HEK293 (cell line): Measurements from ENCODE around the gene BUD23.
A peak's percentile ranks its signal among the peaks of the same experiment; 100 is the strongest.

Experiments
- EGR2 ChIP-seq: fragments of 450-650 bp; formaldehyde crosslinking; IDR thresholded peaks from 2 replicates; pipeline ENCODE4 v1.5.1; 2016; ENCODE audit warnings: low read depth, missing biosample characterization, missing genetic modification characterization
- GFI1B ChIP-seq: fragments of 450-650 bp; formaldehyde crosslinking; IDR thresholded peaks from 2 replicates; pipeline ENCODE4 v1.5.1; 2016; ENCODE audit warnings: missing biosample characterization, missing genetic modification characterization
- GLIS1 ChIP-seq: fragments of 450-650 bp; formaldehyde crosslinking; IDR thresholded peaks from 2 replicates; pipeline ENCODE4 v1.5.1; 2016; ENCODE audit warnings: missing biosample characterization, missing genetic modification characterization
- IKZF3 ChIP-seq: fragments of 450-650 bp; IDR thresholded peaks from 2 replicates; pipeline ENCODE4 v1.5.0; 2018; ENCODE audit warnings: missing biosample characterization, mild to moderate bottlenecking, missing genetic modification characterization, moderate library complexity
- INSM2 ChIP-seq: fragments of 450-650 bp; formaldehyde crosslinking; IDR thresholded peaks from 2 replicates; pipeline ENCODE4 v1.5.1; 2016; ENCODE audit warnings: missing biosample characterization, missing genetic modification characterization
- KLF10 ChIP-seq: fragments of 450-650 bp; IDR thresholded peaks from 2 replicates; pipeline ENCODE4 v1.5.1; 2018; ENCODE audit warnings: missing biosample characterization, mild to moderate bottlenecking, missing genetic modification characterization
- KLF7 ChIP-seq: fragments of 450-650 bp; formaldehyde crosslinking; IDR thresholded peaks from 2 replicates; pipeline ENCODE4 v1.5.1; 2016; ENCODE audit warnings: missing biosample characterization, missing genetic modification characterization, borderline replicate concordance
- MYNN ChIP-seq: fragments of 450-650 bp; formaldehyde crosslinking; IDR thresholded peaks from 2 replicates; pipeline ENCODE4 v1.5.1; 2016; ENCODE audit warnings: missing biosample characterization, missing genetic modification characterization, borderline replicate concordance
- MZF1 ChIP-seq: fragments of 450-650 bp; formaldehyde crosslinking; IDR thresholded peaks from 2 replicates; pipeline ENCODE4 v1.5.1; 2017; ENCODE audit warnings: missing biosample characterization, missing genetic modification characterization, borderline replicate concordance
- SP2 ChIP-seq: fragments of 450-650 bp; formaldehyde crosslinking; IDR thresholded peaks from 2 replicates; pipeline ENCODE4 v1.5.1; 2016; ENCODE audit warnings: missing biosample characterization, missing genetic modification characterization
- WT1 ChIP-seq: fragments of 450-650 bp; formaldehyde crosslinking; IDR thresholded peaks from 2 replicates; pipeline ENCODE4 v1.5.1; 2016; ENCODE audit warnings: missing biosample characterization, missing genetic modification characterization
- ZBTB17 ChIP-seq: fragments of 450-650 bp; formaldehyde crosslinking; IDR thresholded peaks from 2 replicates; pipeline ENCODE4 v1.5.1; 2016; ENCODE audit warnings: missing biosample characterization, missing genetic modification characterization
- ZBTB21 ChIP-seq: fragments of 450-650 bp; formaldehyde crosslinking; IDR thresholded peaks from 2 replicates; pipeline ENCODE4 v1.5.1; 2017; ENCODE audit warnings: missing biosample characterization, missing genetic modification characterization
- ZBTB6 ChIP-seq: fragments of 450-650 bp; formaldehyde crosslinking; IDR thresholded peaks from 2 replicates; pipeline ENCODE4 v1.5.1; 2017; ENCODE audit warnings: missing biosample characterization, missing genetic modification characterization
- ZBTB8A ChIP-seq: fragments of 450-650 bp; formaldehyde crosslinking; IDR thresholded peaks from 2 replicates; pipeline ENCODE4 v1.5.1; 2016; ENCODE audit warnings: missing biosample characterization, missing genetic modification characterization
- ZFP37 ChIP-seq: fragments of 450-650 bp; formaldehyde crosslinking; IDR thresholded peaks from 2 replicates; pipeline ENCODE4 v1.5.1; 2016; ENCODE audit warnings: missing biosample characterization, missing genetic modification characterization
- ZNF10 ChIP-seq: fragments of 450-650 bp; formaldehyde crosslinking; IDR thresholded peaks from 2 replicates; pipeline ENCODE4 v1.5.1; 2017; ENCODE audit warnings: missing biosample characterization, missing genetic modification characterization
- ZNF146 ChIP-seq: fragments of 450-650 bp; formaldehyde crosslinking; IDR thresholded peaks from 2 replicates; pipeline ENCODE4 v1.5.1; 2016; ENCODE audit warnings: missing biosample characterization, missing genetic modification characterization
- ZNF2 ChIP-seq: fragments of 450-650 bp; formaldehyde crosslinking; IDR thresholded peaks from 2 replicates; pipeline ENCODE4 v1.5.1; 2016; ENCODE audit warnings: missing biosample characterization, missing genetic modification characterization
- ZNF214 ChIP-seq: fragments of 450-650 bp; formaldehyde crosslinking; IDR thresholded peaks from 2 replicates; pipeline ENCODE4 v1.5.1; 2017; ENCODE audit warnings: missing biosample characterization, mild to moderate bottlenecking, missing genetic modification characterization, borderline replicate concordance
- ZNF239 ChIP-seq: fragments of 450-650 bp; formaldehyde crosslinking; IDR thresholded peaks from 2 replicates; pipeline ENCODE4 v1.5.1; 2016; ENCODE audit warnings: missing biosample characterization, missing genetic modification characterization
- ZNF26 ChIP-seq: fragments of 450-650 bp; formaldehyde crosslinking; IDR thresholded peaks from 2 replicates; pipeline ENCODE4 v1.5.1; 2016; ENCODE audit warnings: missing biosample characterization, missing genetic modification characterization
- ZNF266 ChIP-seq: fragments of 450-650 bp; formaldehyde crosslinking; IDR thresholded peaks from 2 replicates; pipeline ENCODE4 v1.5.1; 2016; ENCODE audit warnings: missing biosample characterization, missing genetic modification characterization, low read depth
- ZNF324 ChIP-seq: fragments of 450-650 bp; formaldehyde crosslinking; IDR thresholded peaks from 2 replicates; pipeline ENCODE4 v1.5.1; 2016; ENCODE audit warnings: missing biosample characterization, missing genetic modification characterization
- ZNF354C ChIP-seq: fragments of 450-650 bp; formaldehyde crosslinking; IDR thresholded peaks from 2 replicates; pipeline ENCODE4 v1.5.1; 2016; ENCODE audit warnings: missing biosample characterization, missing genetic modification characterization, low read depth, borderline replicate concordance
- ZNF398 ChIP-seq: fragments of 450-650 bp; formaldehyde crosslinking; IDR thresholded peaks from 2 replicates; pipeline ENCODE4 v1.5.1; 2017; ENCODE audit warnings: missing biosample characterization, missing genetic modification characterization
- ZNF449 ChIP-seq: fragments of 450-650 bp; formaldehyde crosslinking; IDR thresholded peaks from 2 replicates; pipeline ENCODE4 v1.5.1; 2017; ENCODE audit warnings: missing biosample characterization, mild to moderate bottlenecking, missing genetic modification characterization, moderate library complexity
- ZNF501 ChIP-seq: fragments of 450-650 bp; formaldehyde crosslinking; IDR thresholded peaks from 2 replicates; pipeline ENCODE4 v1.5.1; 2016; ENCODE audit warnings: missing biosample characterization, missing genetic modification characterization
- ZNF514 ChIP-seq: fragments of 450-650 bp; formaldehyde crosslinking; IDR thresholded peaks from 2 replicates; pipeline ENCODE4 v1.5.1; 2016; ENCODE audit warnings: missing biosample characterization, missing genetic modification characterization
- ZNF560 ChIP-seq: fragments of 450-650 bp; formaldehyde crosslinking; IDR thresholded peaks from 2 replicates; pipeline ENCODE4 v1.5.1; 2017; ENCODE audit warnings: missing biosample characterization, missing genetic modification characterization, borderline replicate concordance
- ZNF561 ChIP-seq: fragments of 450-650 bp; IDR thresholded peaks from 2 replicates; pipeline ENCODE4 v1.5.1; 2018; ENCODE audit warnings: missing biosample characterization, missing genetic modification characterization, borderline replicate concordance
- ZNF629 ChIP-seq: fragments of 450-650 bp; formaldehyde crosslinking; IDR thresholded peaks from 2 replicates; pipeline ENCODE4 v1.5.1; 2017; ENCODE audit warnings: missing biosample characterization, missing genetic modification characterization
- ZNF658 ChIP-seq: fragments of 450-650 bp; formaldehyde crosslinking; IDR thresholded peaks from 2 replicates; pipeline ENCODE4; 2016; ENCODE audit warnings: missing biosample characterization, missing genetic modification characterization
- ZNF791 ChIP-seq: fragments of 450-650 bp; formaldehyde crosslinking; IDR thresholded peaks from 2 replicates; pipeline ENCODE4 v1.5.1; 2016; ENCODE audit warnings: missing biosample characterization, missing genetic modification characterization

BUD23 gene

GRCh38 chr7:73738612-73739386 lies 55.4 kb downstream of the BUD23 start, which contains the start of gene ABHD11 (continued):
- TF ChIP-seq ZNF561 (tag by site-specific recombination) = peak; percentile 60; the same call in 1 of the 2 replicates
- TF ChIP-seq ZNF449 = peak; percentile 89
- peak; percentile 91 for TF ChIP-seq KLF10 (tag by site-specific recombination)
- TF ChIP-seq ZNF146 (tag by site-specific recombination) = no peak
- TF ChIP-seq INSM2 = 0 out of 2 replicates have a peak, but pooled peaks have one; percentile 7
- TF ChIP-seq ZNF501 = peak; percentile 57; the same call in 1 of the 2 replicates
- TF ChIP-seq ZBTB21 (tag by site-specific recombination) = peak; percentile 54; the same call in 1 of the 2 replicates
- peak; percentile 92 for TF ChIP-seq ZBTB17 (tag by site-specific recombination)
- peak; percentile 50; the same call in 1 of the 2 replicates for TF ChIP-seq ZBTB6
- no peak for TF ChIP-seq ZNF560 (tag by site-specific recombination)
- no peak for TF ChIP-seq ZNF514 (tag by site-specific recombination)
- peak; percentile 67 for TF ChIP-seq ZBTB8A (tag by site-specific recombination)
- no peak for TF ChIP-seq ZNF239 (tag by site-specific recombination)
- no peak for TF ChIP-seq ZNF266 (tag by site-specific recombination)
- no peak for TF ChIP-seq GFI1B
- peak; percentile 93 for TF ChIP-seq SP2
- TF ChIP-seq ZFP37 (tag by site-specific recombination) = peak; percentile 33; the same call in 1 of the 2 replicates
- TF ChIP-seq ZNF354C (tag by site-specific recombination) = no peak
- TF ChIP-seq IKZF3 (tag by site-specific recombination) = peak; percentile 44; the same call in 1 of the 2 replicates
- no peak for TF ChIP-seq ZNF214 (tag by site-specific recombination)
- TF ChIP-seq ZNF658 (tag by site-specific recombination) = no peak
- peak; percentile 46 for TF ChIP-seq GLIS1 (tag by site-specific recombination)
- TF ChIP-seq ZNF324 (tag by site-specific recombination) = peak; percentile 84
- peak; percentile 34; the same call in 1 of the 2 replicates for TF ChIP-seq EGR2 (tag by site-specific recombination)
- peak; percentile 83 for TF ChIP-seq ZNF629 (tag by site-specific recombination)
- no peak for TF ChIP-seq ZNF791 (tag by site-specific recombination)
- TF ChIP-seq KLF7 = 0 out of 2 replicates have a peak, but pooled peaks have one; percentile 43
- no peak for TF ChIP-seq MYNN (tag by site-specific recombination)
- TF ChIP-seq ZNF10 = peak; percentile 58; the same call in 1 of the 2 replicates
- TF ChIP-seq WT1 (tag by site-specific recombination) = peak; percentile 11
- TF ChIP-seq ZNF26 (tag by site-specific recombination) = no peak
- no peak for TF ChIP-seq MZF1 (tag by site-specific recombination)
- peak; percentile 37 for TF ChIP-seq ZNF2 (tag by site-specific recombination)
- peak; percentile 65 for TF ChIP-seq ZNF398
